Measurements from ENCODE around the gene PGBD5.

PGBD5 gene

DNA sequence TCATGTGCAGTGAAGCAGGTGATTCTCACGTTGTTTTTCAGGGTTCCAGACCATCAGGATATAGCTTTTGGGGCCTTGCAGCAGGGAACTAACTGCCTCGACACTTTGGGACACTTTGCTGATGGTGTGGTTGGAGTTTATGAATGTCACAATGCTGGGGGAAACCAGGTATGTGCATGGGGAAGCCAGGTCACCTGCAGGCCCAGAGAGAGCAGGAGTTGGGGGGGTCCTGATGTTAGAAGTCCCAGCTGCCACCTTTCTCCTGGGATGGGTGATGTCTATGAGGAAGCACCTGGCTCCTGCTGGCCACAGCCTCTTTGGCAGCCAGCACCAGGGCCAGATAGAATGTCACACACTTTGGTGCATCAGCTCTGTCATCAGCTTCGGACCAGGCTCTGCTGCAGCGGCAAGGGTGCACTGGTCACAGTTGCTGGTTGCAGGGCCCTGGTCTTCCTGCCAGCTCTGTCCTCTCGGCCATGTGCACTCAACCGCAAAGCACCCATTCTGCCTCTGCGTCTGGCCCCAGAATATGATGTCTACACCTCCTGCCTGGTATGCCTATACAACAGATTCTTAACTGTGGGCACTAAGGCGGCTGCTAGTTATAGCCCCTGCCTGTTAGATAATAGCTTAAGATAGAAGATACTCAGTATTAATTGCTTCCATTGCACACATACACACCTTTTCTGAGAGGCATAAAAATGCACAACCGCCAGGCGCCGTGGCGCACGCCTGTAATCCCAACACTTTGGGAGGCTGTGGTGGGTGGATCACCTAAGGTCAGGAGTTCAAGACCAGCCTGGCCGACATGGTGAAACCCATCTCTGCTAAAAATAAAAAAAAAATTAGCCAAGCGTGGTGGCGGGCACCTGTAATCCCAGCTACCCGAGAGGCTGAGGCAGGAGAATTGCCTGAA lies 160.7 kb downstream of the PGBD5 start:
- DNase-seq (ENCODE audit: low read depth in 1 of 2, low spot score in 1 of 2), result no peak

All from activated T-helper 1 cell treated with anti-CD3 and anti-CD28 coated beads, Interleukin-2, amount 50 U/mL, for 16 hours (primary cell).